HG02763 (cell line): Measurements from ENCODE around the gene GPR45.

Experiments
- ATAC-seq: cut with Tn5 transposase; IDR thresholded peaks from one replicate; pipeline ENCODE4 v1.9.1; 2021; ENCODE audit warnings: mild to moderate bottlenecking, moderate library complexity; ENCODE audit not compliant: unreplicated experiment

The GPR45 gene

GRCh38 chr2:105252271-105252670 lies 10.7 kb downstream of the GPR45 start:
- ATAC-seq, result no peak

DNA sequence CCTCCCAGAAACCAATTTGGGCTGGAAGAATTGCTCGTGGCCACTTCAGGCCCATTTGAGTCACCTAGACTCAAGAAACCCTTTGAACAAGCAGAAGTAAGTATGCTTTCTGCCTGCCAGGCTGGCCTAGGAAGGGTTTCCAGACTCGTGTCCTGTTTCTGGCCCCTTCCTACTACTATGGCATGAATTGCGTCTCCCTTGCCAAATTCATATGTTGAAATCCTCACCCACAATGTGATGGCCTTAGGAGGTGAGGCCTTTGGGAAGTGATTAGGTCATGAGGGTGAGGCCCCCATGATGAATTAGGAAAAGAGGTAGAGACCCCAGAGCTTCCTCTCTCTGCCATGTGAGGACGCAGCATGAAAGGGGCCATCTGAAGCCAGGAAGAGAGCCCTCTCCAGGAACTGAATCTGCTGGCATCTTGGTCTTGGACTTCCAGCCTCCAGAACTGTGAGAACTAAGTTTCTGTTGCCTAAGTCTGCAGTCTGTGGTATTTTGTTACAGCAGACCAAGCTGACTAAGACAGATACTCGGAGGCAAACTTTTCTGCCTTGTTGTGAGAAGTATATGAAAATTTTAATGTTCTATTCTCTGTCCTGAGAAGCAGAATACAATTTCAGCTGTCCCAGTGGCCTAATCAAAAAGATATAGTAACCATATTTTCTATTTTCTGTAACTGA lies 13.1 kb downstream of the GPR45 start:
- no peak for ATAC-seq

GRCh38 chr2:105255979-105256378 lies 14.4 kb downstream of the GPR45 start:
- no peak for ATAC-seq

- ATAC-seq, result no peak
Observed at GRCh38 chr2:105256431-105257047, 15.0 kb downstream of the GPR45 start.

DNA sequence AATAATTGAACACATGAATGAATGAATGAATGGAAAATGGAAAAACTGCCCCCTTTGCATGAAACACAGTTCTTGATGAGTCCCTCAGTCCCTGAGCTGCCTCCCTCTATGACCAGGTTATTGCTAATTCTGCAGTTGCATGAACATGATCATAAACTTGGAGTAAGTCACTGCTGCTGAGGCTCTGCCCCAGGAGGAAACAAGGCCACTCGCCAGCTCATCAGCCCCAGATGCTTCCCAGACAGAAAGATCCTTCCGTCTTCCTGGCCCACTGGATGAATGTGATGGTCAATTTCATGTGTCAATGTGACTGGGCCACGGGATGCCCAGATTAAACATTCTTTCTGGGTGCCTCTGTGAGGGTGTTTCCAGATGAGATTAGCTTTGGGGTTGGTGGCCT lies 16.4 kb downstream of the GPR45 start:
- ATAC-seq, result no peak

GRCh38 chr2:105258835-105259350 lies 17.4 kb downstream of the GPR45 start:
- ATAC-seq, result no peak

- ATAC-seq, result no peak
Observed at GRCh38 chr2:105261061-105261460, 19.5 kb downstream of the GPR45 start.

- no peak for ATAC-seq
Observed at GRCh38 chr2:105262651-105263091, 21.1 kb downstream of the GPR45 start.

GRCh38 chr2:105269426-105269825 lies 27.9 kb downstream of the GPR45 start:
- ATAC-seq, result no peak

GRCh38 chr2:105271393-105272045 lies 30.0 kb downstream of the GPR45 start:
- no peak for ATAC-seq

GRCh38 chr2:105272176-105272575 lies 30.6 kb downstream of the GPR45 start:
- ATAC-seq, result no peak

DNA sequence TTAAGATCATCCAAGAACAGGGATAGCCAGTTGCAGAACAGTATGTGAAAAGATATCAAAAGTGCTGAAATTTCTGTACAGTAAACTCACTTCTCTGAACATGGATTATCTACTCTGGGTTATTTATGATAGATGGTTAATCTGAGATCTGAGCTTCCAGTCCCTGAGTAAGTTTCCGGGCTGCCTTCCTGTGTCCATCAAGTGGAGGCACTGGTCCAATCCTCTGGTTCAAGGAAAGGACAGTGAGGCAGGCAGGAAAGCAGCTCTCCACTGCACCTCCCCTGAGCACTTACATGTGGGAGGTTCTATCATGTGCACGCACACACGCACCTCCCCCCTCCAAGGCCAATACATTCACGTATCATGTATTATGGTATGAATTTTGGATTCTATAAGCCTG lies 32.5 kb downstream of the GPR45 start:
- ATAC-seq, result no peak

GRCh38 chr2:105278654-105279053 lies 37.1 kb downstream of the GPR45 start:
- ATAC-seq, result no peak

- ATAC-seq, result no peak
Observed at GRCh38 chr2:105279126-105279525, 37.6 kb downstream of the GPR45 start.

DNA sequence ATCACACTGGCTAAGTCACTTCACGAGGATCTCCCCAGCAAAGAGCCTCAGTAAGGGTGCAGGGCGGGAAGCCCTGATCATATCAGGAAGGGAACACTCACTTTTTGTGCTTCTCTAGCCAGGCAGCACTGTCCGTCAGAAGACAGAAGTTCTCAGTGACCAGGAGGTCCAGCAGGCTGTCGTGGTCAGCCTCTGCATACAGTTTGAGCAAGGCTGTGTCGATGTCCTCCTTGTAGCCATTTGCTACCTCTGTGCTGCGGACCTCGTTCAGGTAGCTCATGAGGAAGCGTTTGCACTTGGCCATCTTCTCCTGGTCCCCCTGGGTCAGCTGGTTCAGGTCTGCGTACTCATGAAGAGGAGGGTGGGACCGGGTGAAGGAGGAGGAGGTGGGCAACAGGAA lies 38.7 kb downstream of the GPR45 start:
- ATAC-seq, result no peak

DNA sequence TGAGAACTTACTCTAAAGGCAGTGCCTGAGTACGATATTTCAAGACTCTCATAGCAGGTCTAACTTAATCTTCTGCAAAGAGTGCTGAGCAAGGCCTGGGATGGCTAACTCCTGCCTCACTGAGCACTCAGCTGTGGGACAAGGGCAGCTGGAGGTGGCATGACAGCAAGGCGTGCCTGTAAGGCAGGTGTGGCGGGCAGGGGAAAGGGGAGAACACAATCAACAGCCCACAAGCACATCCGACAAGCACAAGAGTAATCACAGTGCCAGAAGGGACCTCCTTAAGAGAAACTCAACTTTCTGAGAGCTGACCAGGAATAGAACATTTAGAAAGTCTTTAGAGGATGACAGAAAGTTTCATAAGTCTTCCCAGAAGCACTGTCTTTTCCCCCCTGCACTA lies 42.0 kb downstream of the GPR45 start:
- ATAC-seq, result no peak

- ATAC-seq, result no peak
Observed at GRCh38 chr2:105287692-105288091, 46.1 kb downstream of the GPR45 start.

- ATAC-seq, result no peak
Observed at GRCh38 chr2:105288133-105288532, 46.6 kb downstream of the GPR45 start.

- no peak for ATAC-seq
Observed at GRCh38 chr2:105290981-105291660, 49.6 kb downstream of the GPR45 start.

GRCh38 chr2:105291981-105292380 lies 50.4 kb downstream of the GPR45 start:
- ATAC-seq, result no peak
